CD4-positive, alpha-beta T cell (primary cell): ENCODE results near the gene PRSS48. TPM values are rescaled to one million over a fixed set of nuclear protein-coding genes. Genes with fewer than 3 reads are reported as not detected.
"Not testable (repeated sequence)": the region's sequence is repeated elsewhere in the genome, so short reads cannot be mapped to it uniquely, and the experiment has no call there.

Experiments used
- ATAC-seq: fragments of 200-7000 bp; cut with Tn5 transposase; one replicate; pipeline ENCODE4 v1.10.0; 2022; ENCODE audit warnings: mild to moderate bottlenecking; ENCODE audit not compliant: poor library complexity
- CTCF ChIA-PET: fragments of 350-600 bp; sonication (Branson Sonifier 250); formaldehyde crosslinking; loops from one replicate; lab custom pipeline; 2021; ENCODE audit warnings: antibody characterized with exemption, inconsistent platforms; lab: Charles Lee
- POLR2A ChIA-PET: fragments of 350-600 bp; sonication (Branson Sonifier 250); formaldehyde crosslinking; loops from one replicate; lab custom pipeline; 2021; ENCODE audit warnings: antibody characterized with exemption, inconsistent platforms; lab: Charles Lee
- DNase-seq, 14 experiments: peaks; one replicate each; pipeline ENCODE4 v3.0.0-alpha.2; 2013 to 2020; ENCODE audit warnings: mixed read lengths in 2 of 14
- H3K27ac ChIP-seq, 2 donors: one replicate each; pipeline versions ENCODE4 v1.5.1 to v1.7.0; 2013; ENCODE audit warnings: low read length in 2 of 2, low read depth in 1 of 2, mild to moderate bottlenecking in 1 of 2
- H3K27me3 ChIP-seq, 2 experiments: 1 replicate in 1 of 2; 2 replicates in 1 of 2; pipeline versions ENCODE4 v1.6.1 to v1.7.0; 2013; ENCODE audit warnings: low read length in 2 of 2, control low read depth in 1 of 2, mild to moderate bottlenecking in 1 of 2, moderate library complexity in 1 of 2; ENCODE audit not compliant: insufficient read depth in 2 of 2, control insufficient read depth in 1 of 2
- H3K36me3 ChIP-seq: one replicate; pipeline ENCODE4 v1.6.1; 2013; ENCODE audit warnings: low read length, control low read depth; ENCODE audit not compliant: insufficient read depth
- H3K4me1 ChIP-seq: one replicate; pipeline ENCODE4 v1.6.1; 2013; ENCODE audit warnings: low read length, control low read depth; ENCODE audit not compliant: insufficient read depth
- H3K4me3 ChIP-seq: one replicate; pipeline ENCODE4 v1.5.1; 2013; ENCODE audit warnings: mild to moderate bottlenecking, low read length, moderate library complexity
- H3K9me3 ChIP-seq, 2 experiments: 1 replicate in 1 of 2; 2 replicates in 1 of 2; pipeline versions ENCODE4 v1.6.1 to v1.7.0; 2013; ENCODE audit warnings: low read length in 2 of 2, mild to moderate bottlenecking in 2 of 2, control low read depth in 1 of 2, moderate library complexity in 1 of 2; ENCODE audit not compliant: control insufficient read depth in 1 of 2, insufficient read depth in 1 of 2
- H3K27ac Mint-ChIP-seq: one replicate; pipeline ENCODE4 v1.8.0; 2020; ENCODE audit warnings: mixed read lengths
- H3K27me3 Mint-ChIP-seq: one replicate; pipeline ENCODE4 v1.8.0; 2021; ENCODE audit warnings: mixed read lengths
- H3K36me3 Mint-ChIP-seq: one replicate; pipeline ENCODE4 v1.8.0; 2021; ENCODE audit warnings: low read depth, mixed read lengths
- H3K4me1 Mint-ChIP-seq: one replicate; pipeline ENCODE4 v1.8.0; 2021; ENCODE audit warnings: low read depth, mixed read lengths
- H3K4me3 Mint-ChIP-seq: one replicate; pipeline ENCODE4 v1.8.0; 2020; ENCODE audit warnings: mild to moderate bottlenecking, mixed read lengths
- H3K9me3 Mint-ChIP-seq: one replicate; pipeline ENCODE4 v1.8.0; 2020; ENCODE audit warnings: mixed read lengths
- intact Hi-C, 2 experiments: fragments of 100-400 bp; cut with DNase I in 1 of 2; cut with micrococcal nuclease in 1 of 2; formaldehyde crosslinking; loops; one replicate each; pipeline versions ENCODE4 v1.15.1 to v1.9.0; 2023 to 2025; cut with DNase I, micrococcal nuclease
- total RNA-seq, 174 experiments: library from RNA in 2 of 174; stranded (reverse) in 2 of 174; gene quantifications; one replicate each; pipeline ENCODE4 v1.2.3 and lab custom pipeline; 2021 to 2026
- TF ChIP-seq, protein P1 (sequence below): fragments of 200-600 bp; IDR thresholded peaks from one replicate; pipeline ENCODE4 v1.8.0; 2022; ENCODE audit warnings: antibody characterized with exemption, mild to moderate bottlenecking

The PRSS48 gene
- total RNA-seq, 2 experiments from 2014 or later, result not detected

DNA sequence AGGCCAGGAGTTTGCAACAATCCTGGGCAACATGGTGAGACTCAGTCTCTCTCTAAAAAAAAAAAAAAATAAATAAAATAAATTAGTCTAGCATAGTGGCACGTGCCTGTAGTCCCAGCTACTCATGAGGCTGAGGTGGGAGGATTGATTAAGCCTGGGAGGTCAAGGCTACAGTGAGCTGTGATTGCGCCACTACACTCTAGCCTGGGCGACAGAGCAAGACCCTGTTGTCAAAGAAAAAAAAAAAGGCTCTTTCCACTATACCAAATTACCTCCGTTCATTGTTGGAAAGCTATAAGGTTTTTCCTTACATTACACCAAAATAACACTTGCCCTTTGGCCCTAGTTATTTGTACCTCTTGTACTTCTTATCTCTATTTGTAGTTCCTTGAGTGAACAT lies 9.9 kb upstream of the PRSS48 start:
- CTCF ChIA-PET, result interaction anchor here (0.6 kb wide), 1 partner anchor 586 kb away, joined by 3 read pairs; no protein-coding TSS in a partner anchor
- H3K4me1 Mint-ChIP-seq, result no peaks in the 10 kb centered on the region
- TF ChIP-seq, protein P1, sequence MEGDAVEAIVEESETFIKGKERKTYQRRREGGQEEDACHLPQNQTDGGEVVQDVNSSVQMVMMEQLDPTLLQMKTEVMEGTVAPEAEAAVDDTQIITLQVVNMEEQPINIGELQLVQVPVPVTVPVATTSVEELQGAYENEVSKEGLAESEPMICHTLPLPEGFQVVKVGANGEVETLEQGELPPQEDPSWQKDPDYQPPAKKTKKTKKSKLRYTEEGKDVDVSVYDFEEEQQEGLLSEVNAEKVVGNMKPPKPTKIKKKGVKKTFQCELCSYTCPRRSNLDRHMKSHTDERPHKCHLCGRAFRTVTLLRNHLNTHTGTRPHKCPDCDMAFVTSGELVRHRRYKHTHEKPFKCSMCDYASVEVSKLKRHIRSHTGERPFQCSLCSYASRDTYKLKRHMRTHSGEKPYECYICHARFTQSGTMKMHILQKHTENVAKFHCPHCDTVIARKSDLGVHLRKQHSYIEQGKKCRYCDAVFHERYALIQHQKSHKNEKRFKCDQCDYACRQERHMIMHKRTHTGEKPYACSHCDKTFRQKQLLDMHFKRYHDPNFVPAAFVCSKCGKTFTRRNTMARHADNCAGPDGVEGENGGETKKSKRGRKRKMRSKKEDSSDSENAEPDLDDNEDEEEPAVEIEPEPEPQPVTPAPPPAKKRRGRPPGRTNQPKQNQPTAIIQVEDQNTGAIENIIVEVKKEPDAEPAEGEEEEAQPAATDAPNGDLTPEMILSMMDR, result no peak
- H3K9me3 ChIP-seq, result peaks cover 0 to 5% of the 10 kb centered on the region in 2 experiments
- H3K27ac ChIP-seq, result no peak overlapping the region
- H3K27me3 Mint-ChIP-seq, result no peaks in the 10 kb centered on the region
- no peak for DNase-seq
- no peak overlapping the region for H3K4me3 Mint-ChIP-seq
- POLR2A ChIA-PET, result interaction anchor here (0.6 kb wide), 1 partner anchor 955 kb away, joined by 4 read pairs; no protein-coding TSS in a partner anchor
- no peak for ATAC-seq
- no peaks in the 10 kb centered on the region for H3K36me3 ChIP-seq
- intact Hi-C loops, result no loop called here
- no peak overlapping the region for H3K27ac Mint-ChIP-seq
- no peak overlapping the region for H3K4me3 ChIP-seq
- H3K9me3 Mint-ChIP-seq, result no peaks in the 10 kb centered on the region
- H3K4me1 ChIP-seq, result no peaks in the 10 kb centered on the region
- no peaks in the 10 kb centered on the region for H3K27me3 ChIP-seq
- H3K36me3 Mint-ChIP-seq, result no peaks in the 10 kb centered on the region

GRCh38 chr4:151267822-151268535 lies 9.0 kb upstream of the PRSS48 start:
- Histone ChIP-seq H3K4me3 (no peak overlapping the region), H3K27me3 (no peaks in the 10 kb centered on the region), H3K4me1 (no peaks in the 10 kb centered on the region), H3K27ac (no peak overlapping the region), H3K36me3 (no peaks in the 10 kb centered on the region), H3K9me3 (peaks cover 0 to 5% of the 10 kb centered on the region in 2 experiments)
- H3K4me3 Mint-ChIP-seq, result no peak overlapping the region
- intact Hi-C loops, result no loop called here
- peaks cover 3% of the 10 kb centered on the region for H3K27me3 Mint-ChIP-seq
- no peak for ATAC-seq
- H3K27ac Mint-ChIP-seq, result no peak overlapping the region
- no peaks in the 10 kb centered on the region for H3K9me3 Mint-ChIP-seq
- DNase-seq, result no peak
- H3K4me1 Mint-ChIP-seq, result no peaks in the 10 kb centered on the region
- no peaks in the 10 kb centered on the region for H3K36me3 Mint-ChIP-seq
- TF ChIP-seq, protein P1, result no peak
- ChIA-PET POLR2A (interaction anchor here (0.6 kb wide), 1 partner anchor 954 kb away, joined by 4 read pairs; no protein-coding TSS in a partner anchor), CTCF (no interaction called here)

- H3K9me3 Mint-ChIP-seq, H3K4me3 Mint-ChIP-seq, H3K4me3 ChIP-seq, ATAC-seq, H3K27me3 ChIP-seq, H3K36me3 ChIP-seq, H3K4me1 Mint-ChIP-seq, DNase-seq, H3K36me3 Mint-ChIP-seq, intact Hi-C loops, H3K27ac ChIP-seq, H3K27ac Mint-ChIP-seq, H3K9me3 ChIP-seq, H3K4me1 ChIP-seq, POLR2A ChIA-PET, CTCF ChIA-PET, H3K27me3 Mint-ChIP-seq: not testable (repeated sequence)
Observed at GRCh38 chr4:151268905-151269304, 8.1 kb upstream of the PRSS48 start.
